Cardiac muscle cell (in vitro differentiated cells and primary cell): Measurements from ENCODE around the gene IFT57. TPM values are rescaled to one million over a fixed set of nuclear protein-coding genes. Genes with fewer than 3 reads are reported as not detected.

Source experiments
- DNase-seq, 2 donors: peaks; one replicate each; pipeline versions ENCODE4 v3.0.0 to v3.0.0-alpha.2; 2010 to 2017; ENCODE audit warnings: low read depth in 1 of 2, low spot score in 1 of 2
- H3K27ac ChIP-seq: fragments of 200-600 bp; sonication (generic); 2 replicates; pipeline ENCODE4 v1.5.1; 2016
- H3K27me3 ChIP-seq: fragments of 200-600 bp; sonication (generic); 2 replicates; pipeline ENCODE4 v1.6.0; 2016; ENCODE audit warnings: control low read depth
- H3K36me3 ChIP-seq: fragments of 200-600 bp; sonication (generic); 2 replicates; pipeline ENCODE4 v1.5.1; 2016; ENCODE audit warnings: control low read depth
- H3K4me1 ChIP-seq: fragments of 200-600 bp; sonication (generic); 2 replicates; pipeline ENCODE4 v1.8.1; 2017; ENCODE audit warnings: low read depth, mild to moderate bottlenecking, mixed run types
- H3K4me3 ChIP-seq: fragments of 200-600 bp; sonication (generic); 2 replicates; pipeline ENCODE4 v1.5.1; 2016; ENCODE audit warnings: mild to moderate bottlenecking
- H3K9me3 ChIP-seq: fragments of 200-600 bp; sonication (generic); 2 replicates; pipeline ENCODE4 v1.5.1; 2017; ENCODE audit warnings: low read depth, mild to moderate bottlenecking, control low read depth
- polyA plus RNA-seq: library from polyadenylated mRNA; unstranded; fragments of >200 nt; fragmentation: Nextera tagmentation; extraction: Ambion mirVana; gene quantifications from 2 replicates; pipeline ENCODE4 v1.2.1, GENCODE V29; 2016
- total RNA-seq: library from RNA; depleted of rRNA; stranded (reverse); fragments of >200 nt; gene quantifications from 2 replicates; pipeline ENCODE4 v1.2.3, GENCODE V29; 2016
- TF ChIP-seq, protein P1 (sequence below): IDR thresholded peaks from 2 replicates; pipeline ENCODE4 v1.5.1; 2012; ENCODE audit warnings: low read depth, mild to moderate bottlenecking, low read length

Gene IFT57
- total and polyA plus RNA-seq, 2 experiments from 2014 or later: 37.2 to 77.3 TPM

DNA sequence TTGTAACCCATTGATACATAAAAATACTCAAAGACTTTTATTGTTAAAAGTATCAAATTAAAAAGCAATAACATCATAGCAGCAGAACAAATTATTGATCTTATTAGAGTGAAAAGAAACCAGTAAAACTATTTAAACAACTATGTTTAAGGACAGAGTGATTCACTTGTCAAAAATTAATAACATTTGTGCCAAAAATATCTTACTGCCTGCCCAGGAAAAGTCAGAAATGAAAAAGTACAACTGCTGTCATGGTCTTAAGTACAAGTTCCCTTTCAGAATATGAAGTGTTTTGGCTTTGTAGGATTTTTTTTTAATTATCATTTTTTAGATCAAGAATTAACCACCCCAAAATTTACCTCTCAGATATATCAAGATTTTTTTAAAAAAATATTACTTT, 3.4 kb downstream of the IFT57 start:
- H3K36me3 ChIP-seq: peaks cover 4% of the 10 kb centered on the region
- TF ChIP-seq, protein P1, sequence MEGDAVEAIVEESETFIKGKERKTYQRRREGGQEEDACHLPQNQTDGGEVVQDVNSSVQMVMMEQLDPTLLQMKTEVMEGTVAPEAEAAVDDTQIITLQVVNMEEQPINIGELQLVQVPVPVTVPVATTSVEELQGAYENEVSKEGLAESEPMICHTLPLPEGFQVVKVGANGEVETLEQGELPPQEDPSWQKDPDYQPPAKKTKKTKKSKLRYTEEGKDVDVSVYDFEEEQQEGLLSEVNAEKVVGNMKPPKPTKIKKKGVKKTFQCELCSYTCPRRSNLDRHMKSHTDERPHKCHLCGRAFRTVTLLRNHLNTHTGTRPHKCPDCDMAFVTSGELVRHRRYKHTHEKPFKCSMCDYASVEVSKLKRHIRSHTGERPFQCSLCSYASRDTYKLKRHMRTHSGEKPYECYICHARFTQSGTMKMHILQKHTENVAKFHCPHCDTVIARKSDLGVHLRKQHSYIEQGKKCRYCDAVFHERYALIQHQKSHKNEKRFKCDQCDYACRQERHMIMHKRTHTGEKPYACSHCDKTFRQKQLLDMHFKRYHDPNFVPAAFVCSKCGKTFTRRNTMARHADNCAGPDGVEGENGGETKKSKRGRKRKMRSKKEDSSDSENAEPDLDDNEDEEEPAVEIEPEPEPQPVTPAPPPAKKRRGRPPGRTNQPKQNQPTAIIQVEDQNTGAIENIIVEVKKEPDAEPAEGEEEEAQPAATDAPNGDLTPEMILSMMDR: no peak
- H3K4me1 ChIP-seq: peaks cover 14% of the 10 kb centered on the region
- DNase-seq: peak in 1 of 2 donors; percentile 56
- no peaks in the 10 kb centered on the region for H3K9me3 ChIP-seq
- no peak overlapping the region for H3K4me3 ChIP-seq
- H3K27me3 ChIP-seq: no peaks in the 10 kb centered on the region
- H3K27ac ChIP-seq: no peak overlapping the region

DNA sequence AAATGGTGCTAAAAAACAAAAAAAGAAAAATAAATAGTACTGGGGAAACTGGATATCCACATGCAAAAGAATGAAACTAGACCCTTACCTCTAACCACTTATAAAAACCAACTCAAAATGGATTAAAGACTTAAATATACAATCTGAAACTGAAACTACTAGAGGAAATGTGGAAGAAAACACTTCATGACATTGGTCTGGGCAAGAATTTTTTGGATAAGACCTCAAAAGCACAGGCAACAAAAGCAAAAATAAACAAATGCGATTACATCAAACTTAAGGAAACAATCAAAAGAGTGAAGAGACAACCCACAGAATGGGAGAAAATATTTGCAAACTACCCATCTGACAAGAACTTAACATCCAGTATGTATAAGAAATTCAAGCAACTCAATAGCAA, 6.4 kb downstream of the IFT57 start:
- Histone ChIP-seq H3K36me3 (peaks cover 8% of the 10 kb centered on the region), H3K9me3 (no peaks in the 10 kb centered on the region), H3K4me1 (peaks cover under 1% of the 10 kb centered on the region), H3K27ac (no peak overlapping the region), H3K27me3 (no peaks in the 10 kb centered on the region), H3K4me3 (no peak overlapping the region)
- no peak for DNase-seq
- TF ChIP-seq, protein P1: no peak

DNA sequence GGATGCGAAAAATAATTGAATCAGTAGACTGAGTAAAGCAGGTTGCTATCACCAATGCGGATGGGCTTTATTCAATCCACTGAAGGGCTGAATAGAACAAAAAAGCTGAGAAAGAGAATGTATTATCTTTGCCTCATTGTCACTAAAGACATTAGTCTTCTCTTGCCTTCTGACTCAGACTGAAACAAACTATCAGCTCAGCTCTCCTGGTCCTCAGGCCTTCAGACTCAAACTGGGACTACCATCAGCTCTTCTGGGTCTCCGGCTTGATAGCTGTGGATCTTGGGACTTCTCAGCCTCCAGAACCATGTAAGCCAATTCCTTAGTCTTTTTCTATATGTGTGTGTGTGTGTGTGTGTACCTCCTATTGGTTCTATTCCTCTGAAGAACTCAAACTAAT, 12.6 kb downstream of the IFT57 start:
- Histone ChIP-seq H3K4me1 (no peaks in the 10 kb centered on the region), H3K36me3 (peaks cover 7% of the 10 kb centered on the region), H3K27ac (no peak overlapping the region), H3K9me3 (no peaks in the 10 kb centered on the region), H3K27me3 (no peaks in the 10 kb centered on the region), H3K4me3 (no peak overlapping the region)
- DNase-seq: no peak
- TF ChIP-seq, protein P1: no peak

DNA sequence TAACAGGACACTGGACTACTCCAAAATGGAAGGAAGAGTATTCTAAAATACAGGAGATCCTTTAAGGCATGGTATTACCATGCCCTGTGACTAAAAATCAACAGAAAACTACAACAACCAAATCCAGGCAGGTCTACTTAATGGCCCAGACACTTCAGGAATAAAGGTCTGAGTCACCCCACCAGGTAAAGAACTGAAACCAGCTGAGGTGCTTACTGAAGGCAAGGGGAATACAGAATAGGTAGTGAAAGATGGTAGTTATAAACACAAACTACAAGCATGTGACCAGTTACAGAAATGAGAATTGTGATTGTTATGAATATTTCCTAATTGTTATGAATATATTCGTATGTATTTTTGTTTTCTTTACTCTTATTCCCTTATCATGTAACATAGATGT, 13.4 kb downstream of the IFT57 start:
- H3K36me3 ChIP-seq: peaks cover 7% of the 10 kb centered on the region
- no peak overlapping the region for H3K27ac ChIP-seq
- no peak for DNase-seq
- TF ChIP-seq, protein P1: no peak
- no peaks in the 10 kb centered on the region for H3K27me3 ChIP-seq
- H3K4me1 ChIP-seq: no peaks in the 10 kb centered on the region
- H3K4me3 ChIP-seq: no peak overlapping the region
- H3K9me3 ChIP-seq: no peaks in the 10 kb centered on the region

DNA sequence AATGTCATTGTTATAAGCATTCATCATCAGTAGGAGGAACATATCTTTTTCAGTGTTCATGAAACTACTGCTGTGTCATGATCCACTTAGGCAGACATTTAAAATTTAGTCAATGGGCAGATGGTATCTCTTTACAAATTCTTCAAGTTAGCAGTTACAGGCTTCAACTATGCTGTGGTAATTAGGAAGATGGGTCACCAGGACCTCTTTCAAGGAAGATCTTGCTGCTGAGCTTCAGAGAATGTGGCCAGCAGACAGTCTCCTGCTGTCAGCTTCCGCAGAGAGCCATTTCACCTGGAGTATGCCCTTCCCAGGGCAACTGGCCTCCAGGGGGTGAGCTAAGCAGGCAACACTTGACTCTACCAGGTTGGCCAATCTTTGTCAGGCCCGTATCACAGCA, 19.4 kb downstream of the IFT57 start:
- no peaks in the 10 kb centered on the region for H3K27me3 ChIP-seq
- TF ChIP-seq, protein P1: no peak
- no peak overlapping the region for H3K4me3 ChIP-seq
- H3K36me3 ChIP-seq: peaks cover 3% of the 10 kb centered on the region
- no peaks in the 10 kb centered on the region for H3K4me1 ChIP-seq
- no peaks in the 10 kb centered on the region for H3K9me3 ChIP-seq
- no peak for DNase-seq
- no peak overlapping the region for H3K27ac ChIP-seq

DNA sequence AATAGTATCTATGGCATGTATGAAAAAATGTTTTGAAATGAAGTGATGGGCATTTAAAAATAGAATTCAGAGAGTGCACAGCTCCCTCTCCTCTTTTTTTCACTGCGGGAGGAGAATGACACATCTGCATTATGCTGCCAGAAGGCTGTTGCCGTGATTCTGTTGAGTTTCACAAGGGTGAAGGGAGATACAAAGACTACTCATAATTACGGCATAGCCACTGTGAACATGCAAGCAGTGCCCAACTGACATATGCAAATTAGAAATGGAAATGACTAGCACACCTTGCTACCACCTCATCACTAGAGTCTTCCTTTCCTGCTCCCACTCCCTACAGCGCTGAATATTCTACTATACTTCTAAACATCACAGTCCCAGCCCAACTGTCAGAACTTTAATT, 20.1 kb downstream of the IFT57 start:
- no peak overlapping the region for H3K27ac ChIP-seq
- no peak overlapping the region for H3K4me3 ChIP-seq
- peaks cover 3% of the 10 kb centered on the region for H3K36me3 ChIP-seq
- H3K4me1 ChIP-seq: no peaks in the 10 kb centered on the region
- no peaks in the 10 kb centered on the region for H3K9me3 ChIP-seq
- peak in 1 of 2 donors; percentile 42 for DNase-seq
- TF ChIP-seq, protein P1: no peak
- no peaks in the 10 kb centered on the region for H3K27me3 ChIP-seq
